ENCODE data around the gene TBC1D22A.

DNA sequence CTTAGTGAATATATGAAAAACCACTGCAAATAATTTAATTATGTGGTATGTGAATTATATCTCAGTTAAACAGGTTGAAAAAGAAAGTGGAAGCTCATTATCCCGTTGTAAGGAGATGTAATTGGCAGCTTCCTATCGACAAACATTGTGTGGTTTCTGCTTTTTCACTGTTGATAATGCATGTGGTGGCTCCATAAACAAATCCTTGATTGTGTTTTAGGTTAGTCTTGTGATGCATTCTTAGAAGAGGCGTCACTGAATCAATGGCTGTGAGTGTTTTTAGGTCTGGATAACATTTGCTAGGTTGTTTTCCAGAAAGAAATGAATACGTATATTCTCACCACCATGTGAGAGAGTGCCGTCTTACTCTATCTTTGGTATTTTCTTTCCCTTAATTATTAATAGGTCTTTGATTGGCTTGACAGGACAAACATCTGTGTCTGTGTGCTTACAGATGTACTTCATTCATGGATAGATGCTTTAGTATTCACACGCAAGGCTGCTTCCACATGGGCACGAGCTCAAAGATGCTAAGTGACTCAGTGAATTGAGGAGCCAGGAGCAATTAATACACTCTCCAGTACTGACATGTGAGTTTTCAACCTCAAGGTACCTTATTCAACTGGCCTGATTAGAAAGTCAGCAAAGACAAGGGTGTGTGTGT, 166.7 kb downstream of the TBC1D22A start:
- TF ChIP-seq, protein P1, sequence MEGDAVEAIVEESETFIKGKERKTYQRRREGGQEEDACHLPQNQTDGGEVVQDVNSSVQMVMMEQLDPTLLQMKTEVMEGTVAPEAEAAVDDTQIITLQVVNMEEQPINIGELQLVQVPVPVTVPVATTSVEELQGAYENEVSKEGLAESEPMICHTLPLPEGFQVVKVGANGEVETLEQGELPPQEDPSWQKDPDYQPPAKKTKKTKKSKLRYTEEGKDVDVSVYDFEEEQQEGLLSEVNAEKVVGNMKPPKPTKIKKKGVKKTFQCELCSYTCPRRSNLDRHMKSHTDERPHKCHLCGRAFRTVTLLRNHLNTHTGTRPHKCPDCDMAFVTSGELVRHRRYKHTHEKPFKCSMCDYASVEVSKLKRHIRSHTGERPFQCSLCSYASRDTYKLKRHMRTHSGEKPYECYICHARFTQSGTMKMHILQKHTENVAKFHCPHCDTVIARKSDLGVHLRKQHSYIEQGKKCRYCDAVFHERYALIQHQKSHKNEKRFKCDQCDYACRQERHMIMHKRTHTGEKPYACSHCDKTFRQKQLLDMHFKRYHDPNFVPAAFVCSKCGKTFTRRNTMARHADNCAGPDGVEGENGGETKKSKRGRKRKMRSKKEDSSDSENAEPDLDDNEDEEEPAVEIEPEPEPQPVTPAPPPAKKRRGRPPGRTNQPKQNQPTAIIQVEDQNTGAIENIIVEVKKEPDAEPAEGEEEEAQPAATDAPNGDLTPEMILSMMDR (IDR thresholded peaks at IDR 0.05), result no peak
- TF ChIP-seq POLR2A (IDR thresholded peaks at IDR 0.05), result no peak

Measured in right lobe of liver (tissue), 4 donors.